ENCODE results near the gene BRD3OS.

BRD3OS gene

DNA sequence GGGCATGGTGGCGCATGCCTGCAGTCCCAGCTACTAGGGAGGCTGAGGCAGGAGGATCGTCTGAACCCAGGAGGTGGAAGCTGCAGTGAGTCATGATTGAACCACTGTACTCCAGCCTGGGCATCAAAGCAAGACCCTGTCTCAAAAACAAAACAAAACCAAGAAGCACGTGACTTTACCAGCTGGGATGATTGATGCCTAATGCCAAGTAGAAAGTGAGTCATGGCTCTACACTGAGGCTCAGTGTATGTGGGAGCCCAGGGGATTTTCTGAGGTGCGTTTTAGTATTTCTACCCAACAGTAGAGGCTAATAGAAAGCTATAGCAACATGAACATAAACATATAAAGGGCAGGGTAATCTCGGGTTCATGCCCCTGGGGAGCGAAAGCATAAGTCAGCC is 13.9 kb upstream of the BRD3OS start:
- no peak overlapping the region for H3K9ac ChIP-seq (ENCODE audit: insufficient read length, low read depth)
- no peak overlapping the region for H3K4me3 ChIP-seq (ENCODE audit: insufficient read length, low read depth)
- no peaks in the 10 kb centered on the region for H3K36me3 ChIP-seq (ENCODE audit: insufficient read depth, insufficient read length, low read length)
- H3K9me3 ChIP-seq (ENCODE audit: insufficient read depth, low read length) = peaks cover 17% of the 10 kb centered on the region; the same call in 1 of the 2 replicates
- no peaks in the 10 kb centered on the region for H3K4me1 ChIP-seq (ENCODE audit: insufficient read depth, insufficient read length)
- no peak for TF ChIP-seq SUZ12 (IDR thresholded peaks at IDR 0.05; ENCODE audit: extremely low read depth, insufficient read depth, insufficient read length)
- no peak for TF ChIP-seq YY1 (IDR thresholded peaks at IDR 0.05; ENCODE audit: insufficient read depth, insufficient read length)
- no peak for TF ChIP-seq ZNF274 (IDR thresholded peaks at IDR 0.05; ENCODE audit: low read depth, low read length)
- DNase-seq (ENCODE audit: low read depth, low spot score) = no peak
- H3K27me3 ChIP-seq (ENCODE audit: insufficient read depth, insufficient read length) = no peaks in the 10 kb centered on the region

DNA sequence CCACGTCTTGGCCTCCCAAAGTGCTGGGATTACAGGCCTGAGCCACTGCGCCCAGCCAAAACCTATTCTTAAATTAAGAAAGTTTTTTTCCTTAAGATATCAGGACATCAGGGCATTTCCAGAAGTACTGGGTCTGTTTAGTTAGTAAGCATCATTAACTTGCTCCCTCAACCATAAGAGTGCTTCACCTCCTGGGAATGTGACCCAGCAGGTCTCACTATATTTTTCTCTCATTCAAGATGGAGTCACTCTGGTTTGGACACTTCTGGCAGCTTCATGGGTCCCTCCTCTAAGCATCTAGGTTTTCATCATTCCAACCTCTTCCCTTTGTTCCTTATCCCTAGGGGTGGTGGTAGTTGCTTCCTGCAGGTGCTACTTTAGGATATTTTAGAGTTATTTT is 10.3 kb upstream of the BRD3OS start:
- DNase-seq (ENCODE audit: low read depth, low spot score) = no peak
- no peaks in the 10 kb centered on the region for H3K27me3 ChIP-seq (ENCODE audit: insufficient read depth, insufficient read length)
- H3K4me1 ChIP-seq (ENCODE audit: insufficient read depth, insufficient read length) = no peaks in the 10 kb centered on the region
- no peak for TF ChIP-seq ZNF274 (IDR thresholded peaks at IDR 0.05; ENCODE audit: low read depth, low read length)
- no peak for TF ChIP-seq YY1 (IDR thresholded peaks at IDR 0.05; ENCODE audit: insufficient read depth, insufficient read length)
- TF ChIP-seq SUZ12 (IDR thresholded peaks at IDR 0.05; ENCODE audit: extremely low read depth, insufficient read depth, insufficient read length) = no peak
- H3K4me3 ChIP-seq (ENCODE audit: insufficient read length, low read depth) = no peak overlapping the region
- H3K9me3 ChIP-seq (ENCODE audit: insufficient read depth, low read length) = peaks cover 24% of the 10 kb centered on the region; the same call in 1 of the 2 replicates
- no peak overlapping the region for H3K9ac ChIP-seq (ENCODE audit: insufficient read length, low read depth)
- H3K36me3 ChIP-seq (ENCODE audit: insufficient read depth, insufficient read length, low read length) = no peaks in the 10 kb centered on the region

DNA sequence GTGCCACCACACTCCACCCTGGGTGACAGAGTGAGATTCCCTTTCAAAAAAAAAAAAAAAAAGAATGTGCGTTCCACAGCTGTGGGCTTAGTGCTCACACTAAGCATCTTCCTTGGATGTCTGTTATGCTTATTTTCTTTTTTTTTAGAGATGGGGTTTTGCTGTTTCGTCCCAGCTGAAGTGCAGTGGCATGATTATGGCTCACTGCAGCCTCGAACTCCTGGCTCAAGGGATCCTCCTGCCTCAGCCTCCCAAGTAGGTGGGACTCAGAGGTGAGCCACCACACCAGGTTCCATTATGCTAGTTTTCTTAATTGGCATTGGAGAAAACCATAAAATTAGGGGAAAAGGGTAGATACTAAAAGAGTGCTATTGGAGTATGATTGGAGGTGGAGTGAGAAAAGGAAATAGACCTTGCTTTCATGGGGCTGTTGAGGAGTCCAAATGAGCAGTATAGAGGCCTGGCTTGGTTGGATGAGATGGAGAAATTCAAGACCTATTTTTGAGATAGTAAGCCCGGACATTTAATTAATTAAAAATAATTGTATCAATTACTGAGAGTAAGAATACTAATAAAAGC is 978 bp upstream of the BRD3OS start:
- Histone ChIP-seq H3K4me1 (ENCODE audit: insufficient read depth, insufficient read length) (peaks cover 11% of the 10 kb centered on the region), H3K4me3 (ENCODE audit: insufficient read length, low read depth) (peak overlapping the region; percentile 15), H3K27me3 (ENCODE audit: insufficient read depth, insufficient read length) (no peaks in the 10 kb centered on the region), H3K36me3 (ENCODE audit: insufficient read depth, insufficient read length, low read length) (peaks cover 32% of the 10 kb centered on the region), H3K9ac (ENCODE audit: insufficient read length, low read depth) (no peak overlapping the region), H3K9me3 (ENCODE audit: insufficient read depth, low read length) (peaks cover 5% of the 10 kb centered on the region; the same call in 1 of the 2 replicates)
- DNase-seq (ENCODE audit: low read depth, low spot score) = no peak
- TF ChIP-seq SUZ12 (IDR thresholded peaks at IDR 0.05; ENCODE audit: extremely low read depth, insufficient read depth, insufficient read length) (no peak), YY1 (IDR thresholded peaks at IDR 0.05; ENCODE audit: insufficient read depth, insufficient read length) (no peak), ZNF274 (IDR thresholded peaks at IDR 0.05; ENCODE audit: low read depth, low read length) (no peak)

DNA sequence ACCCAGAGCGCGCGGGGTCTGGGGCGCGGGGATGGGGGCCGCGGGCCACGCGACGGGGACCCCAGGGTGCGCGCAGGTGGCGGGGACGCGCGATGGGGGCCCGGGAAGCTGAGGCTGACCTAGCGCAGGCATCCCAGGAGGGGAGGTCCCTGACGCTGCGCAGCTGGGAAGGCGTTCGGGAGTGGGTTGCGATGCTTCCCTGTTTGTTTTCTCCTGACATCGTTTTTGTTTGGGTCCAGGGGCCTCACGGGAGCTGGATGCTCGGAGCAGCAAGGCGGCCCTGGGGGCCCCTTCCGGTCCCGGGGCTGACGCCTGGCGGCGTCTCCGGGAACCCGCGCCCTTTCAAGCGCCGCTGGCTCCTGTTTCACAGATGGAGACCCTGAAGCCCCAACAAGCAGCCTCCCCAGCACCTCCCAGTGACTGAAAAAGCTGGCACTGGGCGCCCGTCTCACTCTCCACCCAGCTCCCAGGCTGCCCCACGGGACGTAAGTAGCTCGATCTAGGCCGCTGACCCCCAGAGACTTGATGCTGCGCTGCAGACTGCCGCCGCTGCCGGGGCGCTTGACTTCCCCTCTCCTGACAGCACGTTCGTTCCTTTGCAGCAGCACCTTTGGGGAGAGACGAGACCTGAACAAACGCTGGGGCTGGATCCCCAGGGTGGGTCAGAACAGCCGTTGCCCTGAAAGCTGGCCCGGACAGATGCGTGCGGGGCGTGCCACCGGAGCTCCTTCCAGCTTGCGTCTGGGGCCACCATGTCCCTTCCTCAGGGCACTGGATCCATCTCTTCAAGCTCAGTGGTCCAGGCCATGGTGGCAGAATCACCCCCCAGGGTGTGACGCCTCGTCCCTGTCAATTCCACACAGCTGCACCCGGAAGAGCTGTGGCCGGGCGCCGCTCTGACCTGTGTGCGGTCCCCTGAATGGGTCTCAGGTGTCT is 593 bp downstream of the BRD3OS start:
- TF ChIP-seq YY1 (IDR thresholded peaks at IDR 0.05; ENCODE audit: insufficient read depth, insufficient read length) (no peak), SUZ12 (IDR thresholded peaks at IDR 0.05; ENCODE audit: extremely low read depth, insufficient read depth, insufficient read length) (no peak), ZNF274 (IDR thresholded peaks at IDR 0.05; ENCODE audit: low read depth, low read length) (no peak)
- peak; percentile 25 for DNase-seq (ENCODE audit: low read depth, low spot score)
- H3K9ac ChIP-seq (ENCODE audit: insufficient read length, low read depth) = peak overlapping the region; percentile 79

DNA sequence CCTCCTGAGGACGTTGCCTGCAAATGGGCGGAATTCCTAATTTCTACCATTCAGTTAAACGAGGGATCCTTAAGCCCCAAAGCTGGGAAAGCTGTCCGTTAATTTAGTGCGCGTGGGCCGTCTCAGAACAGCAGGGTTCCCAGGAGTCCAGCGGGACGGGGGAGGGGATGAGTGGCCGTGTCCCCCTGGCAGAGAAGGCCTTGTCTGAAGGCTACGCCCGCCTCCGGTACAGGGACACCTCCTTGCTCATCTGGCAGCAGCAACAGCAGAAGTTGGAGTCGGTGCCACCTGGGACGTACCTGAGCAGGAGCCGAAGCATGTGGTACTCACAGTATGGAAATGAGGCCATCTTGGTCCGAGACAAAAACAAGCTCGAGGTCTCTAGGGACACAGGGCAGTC is 1.3 kb downstream of the BRD3OS start:
- no peak for DNase-seq (ENCODE audit: low read depth, low spot score)
- Histone ChIP-seq H3K4me1 (ENCODE audit: insufficient read depth, insufficient read length) (peaks cover 11% of the 10 kb centered on the region), H3K4me3 (ENCODE audit: insufficient read length, low read depth) (peak overlapping the region; percentile 70), H3K9ac (ENCODE audit: insufficient read length, low read depth) (peak overlapping the region; percentile 79), H3K27me3 (ENCODE audit: insufficient read depth, insufficient read length) (no peaks in the 10 kb centered on the region), H3K36me3 (ENCODE audit: insufficient read depth, insufficient read length, low read length) (peaks cover 54% of the 10 kb centered on the region), H3K9me3 (ENCODE audit: insufficient read depth, low read length) (no peaks in the 10 kb centered on the region)
- TF ChIP-seq YY1 (IDR thresholded peaks at IDR 0.05; ENCODE audit: insufficient read depth, insufficient read length) (no peak), SUZ12 (IDR thresholded peaks at IDR 0.05; ENCODE audit: extremely low read depth, insufficient read depth, insufficient read length) (no peak), ZNF274 (IDR thresholded peaks at IDR 0.05; ENCODE audit: low read depth, low read length) (no peak)

More for the DNA sequence above, 593 bp downstream of the BRD3OS start:
- H3K9me3 ChIP-seq (ENCODE audit: insufficient read depth, low read length) = no peaks in the 10 kb centered on the region
- H3K4me3 ChIP-seq (ENCODE audit: insufficient read length, low read depth) = peak overlapping the region; percentile 70
- H3K4me1 ChIP-seq (ENCODE audit: insufficient read depth, insufficient read length) = peaks cover 11% of the 10 kb centered on the region
- H3K27me3 ChIP-seq (ENCODE audit: insufficient read depth, insufficient read length) = no peaks in the 10 kb centered on the region
- H3K36me3 ChIP-seq (ENCODE audit: insufficient read depth, insufficient read length, low read length) = peaks cover 47% of the 10 kb centered on the region

DNA sequence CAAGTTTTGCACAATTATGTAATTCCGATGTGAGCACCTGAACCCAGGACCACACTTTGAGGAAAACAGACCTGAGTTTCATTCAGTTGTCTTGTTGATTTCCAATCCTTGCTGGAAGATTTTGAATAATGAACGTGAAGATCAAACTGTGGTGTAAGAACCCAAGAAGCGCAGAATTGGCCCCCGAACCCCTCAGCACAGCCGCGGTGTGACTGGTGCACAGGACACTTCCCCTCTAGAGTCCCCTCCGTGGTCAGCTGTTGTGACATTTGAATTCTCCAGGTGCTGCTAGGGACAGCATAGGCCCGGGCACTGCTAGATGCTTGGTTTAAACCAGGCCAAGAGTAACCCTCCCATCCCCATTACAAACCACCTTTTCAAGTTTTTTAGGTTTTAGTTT is 1.7 kb downstream of the BRD3OS start:
- Histone ChIP-seq H3K9ac (ENCODE audit: insufficient read length, low read depth) (no peak overlapping the region), H3K27me3 (ENCODE audit: insufficient read depth, insufficient read length) (no peaks in the 10 kb centered on the region), H3K9me3 (ENCODE audit: insufficient read depth, low read length) (no peaks in the 10 kb centered on the region), H3K4me1 (ENCODE audit: insufficient read depth, insufficient read length) (peaks cover 11% of the 10 kb centered on the region), H3K4me3 (ENCODE audit: insufficient read length, low read depth) (no peak overlapping the region), H3K36me3 (ENCODE audit: insufficient read depth, insufficient read length, low read length) (peaks cover 58% of the 10 kb centered on the region)
- DNase-seq (ENCODE audit: low read depth, low spot score) = no peak
- TF ChIP-seq YY1 (IDR thresholded peaks at IDR 0.05; ENCODE audit: insufficient read depth, insufficient read length) = no peak
- TF ChIP-seq SUZ12 (IDR thresholded peaks at IDR 0.05; ENCODE audit: extremely low read depth, insufficient read depth, insufficient read length) = no peak
- TF ChIP-seq ZNF274 (IDR thresholded peaks at IDR 0.05; ENCODE audit: low read depth, low read length) = no peak

DNA sequence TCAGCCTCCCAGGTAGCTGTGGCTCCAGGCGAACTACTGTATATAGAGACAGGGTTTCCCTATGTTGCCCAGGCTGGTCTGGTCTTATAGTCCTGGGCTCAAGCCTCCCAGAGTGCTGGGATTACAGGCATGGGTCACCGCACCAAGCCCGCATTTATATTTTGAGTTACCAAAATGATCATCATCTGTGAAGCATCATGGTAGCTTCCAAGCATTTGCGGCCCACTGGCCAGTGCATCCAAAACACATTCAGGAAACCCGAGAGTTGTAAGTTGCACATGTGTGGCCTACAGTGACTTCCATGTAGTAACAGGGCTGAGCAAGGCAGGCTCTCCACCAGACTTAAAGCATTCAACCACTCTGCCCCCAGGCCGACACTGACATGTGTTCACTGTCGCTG is 2.3 kb downstream of the BRD3OS start:
- Histone ChIP-seq H3K9me3 (ENCODE audit: insufficient read depth, low read length) (no peaks in the 10 kb centered on the region), H3K4me1 (ENCODE audit: insufficient read depth, insufficient read length) (peaks cover 11% of the 10 kb centered on the region)
- TF ChIP-seq YY1 (IDR thresholded peaks at IDR 0.05; ENCODE audit: insufficient read depth, insufficient read length) (no peak), ZNF274 (IDR thresholded peaks at IDR 0.05; ENCODE audit: low read depth, low read length) (no peak), SUZ12 (IDR thresholded peaks at IDR 0.05; ENCODE audit: extremely low read depth, insufficient read depth, insufficient read length) (no peak)

More for the DNA sequence above, 2.3 kb downstream of the BRD3OS start:
- DNase-seq (ENCODE audit: low read depth, low spot score) = no peak
- Histone ChIP-seq H3K4me3 (ENCODE audit: insufficient read length, low read depth) (no peak overlapping the region), H3K36me3 (ENCODE audit: insufficient read depth, insufficient read length, low read length) (peaks cover 64% of the 10 kb centered on the region), H3K9ac (ENCODE audit: insufficient read length, low read depth) (no peak overlapping the region), H3K27me3 (ENCODE audit: insufficient read depth, insufficient read length) (no peaks in the 10 kb centered on the region)

Measured in NT2/D1 (cell line).